OCI-LY7 (cell line): ENCODE measurements around the gene EFNA3. TPM values are rescaled to one million over a fixed set of nuclear protein-coding genes. Genes with fewer than 3 reads are reported as not detected.

Source experiments
- BruUV-seq: library from RNA; stranded (reverse); fragments of 400-500 nt; replicated peaks from 2 replicates; lab custom pipeline; 2021; lab: Mats Ljungman, UMichigan
- CTCF ChIA-PET: fragments of 300-600 bp; sonication (Branson Sonifier 250); formaldehyde crosslinking; loops from one replicate; lab custom pipeline; 2022; ENCODE audit warnings: antibody characterized with exemption; ENCODE audit not compliant: unreplicated experiment; lab: Charles Lee
- POLR2A ChIA-PET: fragments of 300-600 bp; sonication (Branson Sonifier 250); formaldehyde crosslinking; loops from one replicate; lab custom pipeline; 2022; ENCODE audit warnings: antibody characterized with exemption; lab: Charles Lee
- DNase-seq: peaks from one replicate; pipeline ENCODE4 v3.0.0-alpha.2; 2015; ENCODE audit warnings: low spot score
- H2AFZ ChIP-seq: fragments of 200-600 bp; sonication (generic), shearing (Covaris generic); 2 replicates; pipeline ENCODE4 v1.6.1; 2014; ENCODE audit warnings: mild to moderate bottlenecking, antibody characterized with exemption, low read length, moderate library complexity
- H3K27ac ChIP-seq: fragments of 200-600 bp; sonication (generic); 2 replicates; pipeline ENCODE4 v1.5.1; 2014; ENCODE audit warnings: mixed run types, low read depth, mild to moderate bottlenecking, moderate library complexity, low read length, inconsistent platforms; ENCODE audit not compliant: poor library complexity, severe bottlenecking
- H3K36me3 ChIP-seq: fragments of 200-600 bp; sonication (generic); 2 replicates; pipeline ENCODE4 v1.6.1; 2014; ENCODE audit warnings: mild to moderate bottlenecking, antibody characterized with exemption, low read length, moderate library complexity, mixed read lengths; ENCODE audit not compliant: insufficient read depth
- H3K4me1 ChIP-seq: fragments of 200-600 bp; sonication (generic); 2 replicates; pipeline ENCODE4 v1.5.1; 2014; ENCODE audit warnings: mild to moderate bottlenecking, low read length; ENCODE audit not compliant: insufficient read depth, poor library complexity, severe bottlenecking
- H3K4me2 ChIP-seq: fragments of 200-600 bp; sonication (generic); 2 replicates; pipeline ENCODE4 v1.6.1; 2014; ENCODE audit warnings: mild to moderate bottlenecking, low read length
- H3K4me3 ChIP-seq: fragments of 200-600 bp; sonication (generic); 2 replicates; pipeline ENCODE4 v1.5.1; 2014; ENCODE audit warnings: mild to moderate bottlenecking, low read depth, low read length; ENCODE audit not compliant: poor library complexity, severe bottlenecking
- H3K79me2 ChIP-seq: fragments of 200-600 bp; sonication (generic); 2 replicates; pipeline ENCODE4 v1.6.1; 2016; ENCODE audit warnings: low read depth, mild to moderate bottlenecking, low read length, moderate library complexity, mixed read lengths; ENCODE audit not compliant: insufficient read depth
- H3K9me2 ChIP-seq: fragments of 200-600 bp; sonication (generic); 2 replicates; pipeline ENCODE4 v1.6.1; 2016; ENCODE audit warnings: mild to moderate bottlenecking, low read length, mixed read lengths; ENCODE audit not compliant: insufficient read depth
- H3K9me3 ChIP-seq: fragments of 200-600 bp; sonication (generic); 2 replicates; pipeline ENCODE4 v1.6.1; 2014; ENCODE audit warnings: mild to moderate bottlenecking, mixed run types, low read length, mixed read lengths
- H4K20me1 ChIP-seq: fragments of 200-600 bp; sonication (generic); 2 replicates; pipeline ENCODE4 v1.6.1; 2014; ENCODE audit warnings: mild to moderate bottlenecking, antibody characterized with exemption, low read length, moderate library complexity, mixed read lengths; ENCODE audit not compliant: insufficient read depth
- EZH2phosphoT487 ChIP-seq: fragments of 200-600 bp; sonication (generic); IDR thresholded peaks from 2 replicates; pipeline ENCODE4 v1.6.1; 2018; ENCODE audit warnings: low read depth, borderline replicate concordance, mild to moderate bottlenecking, mixed run types, antibody characterized with exemption, low read length, moderate library complexity, mixed read lengths
- intact Hi-C: fragments of 100-400 bp; cut with micrococcal nuclease; formaldehyde crosslinking; loops from one replicate; pipeline ENCODE4 v1.10.0; 2022; ENCODE audit not compliant: unreplicated experiment
- total RNA-seq, 2 experiments: library from RNA; depleted of rRNA in 1 of 2; stranded (reverse); fragments of >200 nt in 1 of 2; shearing (Covaris generic) in 1 of 2; gene quantifications; 2 replicates each; pipeline ENCODE4 v1.2.3, GENCODE V29; 2014 to 2022
- TF ChIP-seq, protein P1 (sequence below): fragments of 200-600 bp; sonication (generic); conservative IDR thresholded peaks from 2 replicates; pipeline ENCODE4 v1.5.1; 2014; ENCODE audit warnings: mild to moderate bottlenecking, antibody characterized with exemption, low read length, moderate library complexity, mixed read lengths

Gene EFNA3
- total RNA-seq, 2 experiments from 2014 or later = 6.7 to 10.8 TPM

- BruUV-seq = no TSS peak
- POLR2A ChIA-PET = interaction anchor here (1.0 kb wide), 1 partner anchor 29 kb away, joined by 4 read pairs; no protein-coding TSS in a partner anchor
Observed at GRCh38 chr1:155072531-155073289, 5.9 kb upstream of the EFNA3 start.

GRCh38 chr1:155073377-155074242 is 5.0 kb upstream of the EFNA3 start:
- peaks cover 13% of the 10 kb centered on the region; the same call in 1 of the 2 replicates for H3K36me3 ChIP-seq
- H3K27ac ChIP-seq = no peak overlapping the region
- no peak for TF ChIP-seq EZH2phosphoT487
- TF ChIP-seq, protein P1, sequence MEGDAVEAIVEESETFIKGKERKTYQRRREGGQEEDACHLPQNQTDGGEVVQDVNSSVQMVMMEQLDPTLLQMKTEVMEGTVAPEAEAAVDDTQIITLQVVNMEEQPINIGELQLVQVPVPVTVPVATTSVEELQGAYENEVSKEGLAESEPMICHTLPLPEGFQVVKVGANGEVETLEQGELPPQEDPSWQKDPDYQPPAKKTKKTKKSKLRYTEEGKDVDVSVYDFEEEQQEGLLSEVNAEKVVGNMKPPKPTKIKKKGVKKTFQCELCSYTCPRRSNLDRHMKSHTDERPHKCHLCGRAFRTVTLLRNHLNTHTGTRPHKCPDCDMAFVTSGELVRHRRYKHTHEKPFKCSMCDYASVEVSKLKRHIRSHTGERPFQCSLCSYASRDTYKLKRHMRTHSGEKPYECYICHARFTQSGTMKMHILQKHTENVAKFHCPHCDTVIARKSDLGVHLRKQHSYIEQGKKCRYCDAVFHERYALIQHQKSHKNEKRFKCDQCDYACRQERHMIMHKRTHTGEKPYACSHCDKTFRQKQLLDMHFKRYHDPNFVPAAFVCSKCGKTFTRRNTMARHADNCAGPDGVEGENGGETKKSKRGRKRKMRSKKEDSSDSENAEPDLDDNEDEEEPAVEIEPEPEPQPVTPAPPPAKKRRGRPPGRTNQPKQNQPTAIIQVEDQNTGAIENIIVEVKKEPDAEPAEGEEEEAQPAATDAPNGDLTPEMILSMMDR = no peak
- no peaks in the 10 kb centered on the region for H4K20me1 ChIP-seq
- DNase-seq = peak; percentile 41
- POLR2A ChIA-PET = interaction anchor here (1.0 kb wide), 1 partner anchor 29 kb away, joined by 4 read pairs; no protein-coding TSS in a partner anchor
- no peaks in the 10 kb centered on the region for H3K9me2 ChIP-seq
- no peaks in the 10 kb centered on the region for H3K79me2 ChIP-seq
- H3K4me3 ChIP-seq = peak overlapping the region; percentile 20
- no peaks in the 10 kb centered on the region for H3K9me3 ChIP-seq
- H2AFZ ChIP-seq = no peak overlapping the region
- intact Hi-C loops = no loop called here
- peaks cover 69% of the 10 kb centered on the region for H3K4me1 ChIP-seq
- CTCF ChIA-PET = no interaction called here
- peak overlapping the region; percentile 51 for H3K4me2 ChIP-seq
- no TSS peak for BruUV-seq

More at GRCh38 chr1:155072531-155073289, 5.9 kb upstream of the EFNA3 start:
- H3K36me3 ChIP-seq = peaks cover 17% of the 10 kb centered on the region; the same call in 1 of the 2 replicates
- H3K9me3 ChIP-seq = no peaks in the 10 kb centered on the region
- no peak overlapping the region for H3K4me3 ChIP-seq
- intact Hi-C loops = no loop called here
- H2AFZ ChIP-seq = no peak overlapping the region
- no peak for DNase-seq
- no peak overlapping the region for H3K27ac ChIP-seq
- peak overlapping the region; percentile 51; the same call in 1 of the 2 replicates for H3K4me2 ChIP-seq
- no peaks in the 10 kb centered on the region for H3K9me2 ChIP-seq
- no peaks in the 10 kb centered on the region for H3K79me2 ChIP-seq
- CTCF ChIA-PET = no interaction called here
- H4K20me1 ChIP-seq = no peaks in the 10 kb centered on the region
- peaks cover 64% of the 10 kb centered on the region for H3K4me1 ChIP-seq
- TF ChIP-seq, protein P1 = no peak
- no peak for TF ChIP-seq EZH2phosphoT487
